Stomach (tissue), 9 donors: Measurements from ENCODE around the gene ZC3H14. TPM values are rescaled to one million over a fixed set of nuclear protein-coding genes. Genes with fewer than 3 reads are reported as not detected.

Source experiments
- DNase-seq, 2 donors: peaks; one replicate each; pipeline versions ENCODE4 v3.0.0 to v3.0.0-alpha.2; 2013 to 2019
- H3K27ac ChIP-seq, 5 donors: fragments of 200-600 bp in 4 of 5; sonication (generic) in 4 of 5; one replicate each; pipeline ENCODE4 v1.5.1; 2013 to 2019; ENCODE audit warnings: mild to moderate bottlenecking in 1 of 5, moderate library complexity in 1 of 5
- H3K27me3 ChIP-seq, 3 donors: fragments of 200-600 bp; sonication (generic); one replicate each; pipeline ENCODE4 v1.5.1; 2017 to 2019; ENCODE audit warnings: mixed run types in 1 of 3
- H3K36me3 ChIP-seq, 4 donors: fragments of 200-600 bp; sonication (generic); 1 replicate in 3 of 4; 2 replicates in 1 of 4; pipeline ENCODE4 v1.5.1; 2016 to 2019
- H3K4me1 ChIP-seq, 4 donors: fragments of 200-600 bp; sonication (generic); one replicate each; pipeline ENCODE4 v1.5.1; 2016 to 2019
- H3K4me3 ChIP-seq, 4 donors: fragments of 200-600 bp; sonication (generic) in 3 of 4; one replicate each; pipeline ENCODE4 v1.5.1; 2016 to 2019; ENCODE audit warnings: mild to moderate bottlenecking in 1 of 4
- H3K9me3 ChIP-seq, 4 donors: fragments of 200-600 bp; sonication (generic); one replicate each; pipeline ENCODE4 v1.5.1; 2016 to 2019
- CTCF ChIP-seq, 7 experiments: fragments of 450-650 bp in 4 of 7; fragments of 200-600 bp in 3 of 7; sonication (generic) in 3 of 7; IDR thresholded peaks; one replicate each; pipeline ENCODE4 v1.5.1; 2016 to 2019; ENCODE audit warnings: antibody characterized with exemption in 7 of 7, control low read depth in 2 of 7, mild to moderate bottlenecking in 1 of 7
- EP300 ChIP-seq: sonication (generic); formaldehyde crosslinking; IDR thresholded peaks from one replicate; pipeline ENCODE4 v1.6.1; 2017; ENCODE audit warnings: antibody characterized with exemption
- POLR2A ChIP-seq, 4 donors: fragments of 450-650 bp; IDR thresholded peaks; one replicate each; pipeline ENCODE4 v1.6.1; 2016; ENCODE audit warnings: antibody characterized with exemption in 4 of 4, control low read depth in 2 of 4, mild to moderate bottlenecking in 1 of 4, moderate library complexity in 1 of 4
- POLR2AphosphoS5 ChIP-seq, 3 donors: sonication (generic); formaldehyde crosslinking; IDR thresholded peaks; one replicate each; pipeline ENCODE4 v1.6.1; 2016; ENCODE audit warnings: antibody characterized with exemption in 3 of 3
- WGBS, 5 donors: extraction: QIAGEN DNeasy Blood & Tissue Kit in 3 of 5; methylation state at CpG; one replicate each; pipeline versions ENCODE4 v1.1.5 to v1.1.7; 2013 to 2018; 5-methylcytosine and 5-hydroxymethylcytosine counted together
- intact Hi-C: fragments of 100-400 bp; cut with DNase I; formaldehyde crosslinking; loops from one replicate; pipeline ENCODE4 v1.15.1; 2023; ENCODE audit warnings: low total_unique reads
- polyA plus RNA-seq, 3 donors: library from polyadenylated mRNA; stranded (reverse); fragments of 200-250 nt; gene quantifications; one replicate each; pipeline ENCODE4 v1.2.3, GENCODE V29; 2013
- total RNA-seq, 5 donors: library from RNA; depleted of rRNA; stranded (reverse); fragments of >200 nt; gene quantifications; one replicate each; pipeline versions ENCODE4 v1.1.0 to v1.2.3, GENCODE V29; 2014 to 2016
- donor health status: healthy with polysubstance abuse.
- donor health status: Bipolar disorder and iron deficiency.
- donor health status: healthy.

ZC3H14 gene
- total and polyA plus RNA-seq, 8 donors, result 18.0 to 83.9 (median 62.2) TPM

GRCh38 chr14:88550078-88550477 lies 12.8 kb upstream of the ZC3H14 start:
- intact Hi-C loops, result no loop called here
- TF ChIP-seq POLR2A (IDR thresholded peaks at IDR 0.05), result no peak
- TF ChIP-seq EP300, result no peak
- TF ChIP-seq POLR2AphosphoS5 (IDR thresholded peaks at IDR 0.05), result no peak
- DNase-seq, result no peak
- H3K4me1 ChIP-seq, result peaks cover 34 to 76% (median 67%) of the 10 kb centered on the region in 4 donors
- peak overlapping the region; percentile 52 to 74 (median 60) for H3K4me3 ChIP-seq
- H3K36me3 ChIP-seq, result peaks cover 4 to 41% (median 31%) of the 10 kb centered on the region in 4 donors
- peaks cover 0 to 22% (median 0%) of the 10 kb centered on the region in 3 donors for H3K27me3 ChIP-seq
- WGBS, 5 donors, result 94 to 97% (median 94%) methylated on average over 15 of the region's 15 CpGs
- H3K27ac ChIP-seq, result peak overlapping the region; percentile 41 to 84 (median 83)
- H3K9me3 ChIP-seq, result no peaks in the 10 kb centered on the region

- peaks cover 4 to 34% (median 24%) of the 10 kb centered on the region in 4 donors for H3K36me3 ChIP-seq
- peak overlapping the region; percentile 71 to 84 (median 83) for H3K27ac ChIP-seq
- 6 to 17% (median 9%) methylated on average over 32 to 50 of the region's 50 CpGs for WGBS, 5 donors
- intact Hi-C loops, result no loop called here
- H3K4me3 ChIP-seq, result peak overlapping the region; percentile 52 to 74 (median 60)
- H3K4me1 ChIP-seq, result peaks cover 34 to 80% (median 69%) of the 10 kb centered on the region in 4 donors
- peaks cover 0 to 25% (median 0%) of the 10 kb centered on the region in 3 donors for H3K27me3 ChIP-seq
- no peak for TF ChIP-seq POLR2A (IDR thresholded peaks at IDR 0.05)
- TF ChIP-seq CTCF (IDR thresholded peaks at IDR 0.05), result peak in 3 of 7 experiments; percentile 22 to 65 (median 38)
- no peak for TF ChIP-seq EP300
- peak; percentile 76 to 78 (median 77) for TF ChIP-seq POLR2AphosphoS5 (IDR thresholded peaks at IDR 0.05)
- no peaks in the 10 kb centered on the region for H3K9me3 ChIP-seq
- DNase-seq, result peak; percentile 85 to 93
Measured at GRCh38 chr14:88551094-88551870, 11.6 kb upstream of the ZC3H14 start.

- Histone ChIP-seq H3K4me3 (peak overlapping the region; percentile 52 to 74 (median 60)), H3K9me3 (no peaks in the 10 kb centered on the region), H3K36me3 (peaks cover 4 to 27% (median 24%) of the 10 kb centered on the region in 4 donors), H3K27ac (peak overlapping the region; percentile 71 to 84 (median 83)), H3K27me3 (peaks cover 0 to 29% (median 0%) of the 10 kb centered on the region in 3 donors), H3K4me1 (peaks cover 30 to 72% (median 65%) of the 10 kb centered on the region in 4 donors)
- 4 to 20% (median 5%) methylated on average over 19 to 23 of the region's 23 CpGs for WGBS, 5 donors
- intact Hi-C loops, result no loop called here
- no peak for TF ChIP-seq POLR2AphosphoS5 (IDR thresholded peaks at IDR 0.05)
- TF ChIP-seq EP300, result no peak
- TF ChIP-seq POLR2A (IDR thresholded peaks at IDR 0.05), result no peak
- no peak for TF ChIP-seq CTCF (IDR thresholded peaks at IDR 0.05)
- peak in 1 of 2 donors; percentile 55 for DNase-seq
Measured at GRCh38 chr14:88551980-88552431, 10.8 kb upstream of the ZC3H14 start.

- Histone ChIP-seq H3K4me1 (peaks cover 22 to 64% (median 57%) of the 10 kb centered on the region in 4 donors), H3K27ac (peak overlapping the region in 3 of 5 donors; percentile 83 to 95 (median 83)), H3K27me3 (peaks cover 0 to 29% (median 0%) of the 10 kb centered on the region in 3 donors), H3K4me3 (peak overlapping the region in 3 of 4 donors; percentile 52 to 74 (median 73)), H3K36me3 (peaks cover 0 to 22% (median 19%) of the 10 kb centered on the region in 4 donors), H3K9me3 (no peaks in the 10 kb centered on the region)
- intact Hi-C loops, result no loop called here
- TF ChIP-seq EP300, result no peak
- TF ChIP-seq POLR2AphosphoS5 (IDR thresholded peaks at IDR 0.05), result no peak
- no peak for TF ChIP-seq CTCF (IDR thresholded peaks at IDR 0.05)
- TF ChIP-seq POLR2A (IDR thresholded peaks at IDR 0.05), result no peak
- WGBS, 5 donors, result 25 to 65% (median 49%) methylated on average over 2 of the region's 2 CpGs
- no peak for DNase-seq
Measured at GRCh38 chr14:88552876-88553275, 10.0 kb upstream of the ZC3H14 start.
